Peyer's patch (tissue), 4 donors: ENCODE results near the gene CCDC187.

ENCODE experiments used
- CTCF ChIP-seq, 6 experiments: fragments of 450-650 bp in 4 of 6; fragments of 200-600 bp in 2 of 6; sonication (generic) in 1 of 6; IDR thresholded peaks; one replicate each; pipeline ENCODE4 v1.5.1; 2017 to 2019; ENCODE audit warnings: antibody characterized with exemption in 6 of 6, mild to moderate bottlenecking in 3 of 6, moderate library complexity in 1 of 6
- POLR2A ChIP-seq, 2 donors: fragments of 450-650 bp; IDR thresholded peaks; one replicate each; pipeline ENCODE4 v1.5.1; 2017; ENCODE audit warnings: antibody characterized with exemption in 2 of 2, mild to moderate bottlenecking in 2 of 2, moderate library complexity in 2 of 2

GRCh38 chr9:136225748-136226679 lies 77.9 kb downstream of the CCDC187 start:
- no peak for TF ChIP-seq POLR2A (IDR thresholded peaks at IDR 0.05)
- TF ChIP-seq CTCF (IDR thresholded peaks at IDR 0.05), result peak; percentile 54 to 77 (median 71)
